NCI-H345 (cell line): ENCODE results near the gene ATXN1.
"Not testable (repeated sequence)": the region's sequence is repeated elsewhere in the genome, so short reads cannot be mapped to it uniquely, and the experiment has no call there.

Experiments
- DNase-seq: peaks from one replicate; lab custom pipeline; 2025; lab: John Stamatoyannopoulos, UW

Gene ATXN1

GRCh38 chr6:16386057-16386456 lies 375.2 kb downstream of the ATXN1 start:
- DNase-seq, result no peak

- DNase-seq, result no peak
These were observed 377.6 kb downstream of the ATXN1 start for GRCh38 chr6:16383607-16384206.

GRCh38 chr6:16381968-16382367 lies 379.3 kb downstream of the ATXN1 start:
- not testable (repeated sequence) for DNase-seq

- no peak for DNase-seq
These were observed 380.9 kb downstream of the ATXN1 start for GRCh38 chr6:16380220-16380809.

- not testable (repeated sequence) for DNase-seq
These were observed 382.9 kb downstream of the ATXN1 start for GRCh38 chr6:16378360-16378759.

- no peak for DNase-seq
These were observed 383.8 kb downstream of the ATXN1 start for GRCh38 chr6:16377470-16377869.

- DNase-seq, result no peak
These were observed 385.4 kb downstream of the ATXN1 start for GRCh38 chr6:16375843-16376242.

GRCh38 chr6:16375206-16375605 lies 386.1 kb downstream of the ATXN1 start:
- DNase-seq, result no peak

GRCh38 chr6:16374461-16375200 lies 386.6 kb downstream of the ATXN1 start:
- DNase-seq, result no peak

GRCh38 chr6:16374016-16374415 lies 387.2 kb downstream of the ATXN1 start:
- no peak for DNase-seq

GRCh38 chr6:16372029-16372776 lies 389.1 kb downstream of the ATXN1 start:
- DNase-seq, result no peak

- DNase-seq, result no peak
These were observed 389.9 kb downstream of the ATXN1 start for GRCh38 chr6:16371401-16371800.

GRCh38 chr6:16370943-16371342 lies 390.3 kb downstream of the ATXN1 start:
- no peak for DNase-seq

GRCh38 chr6:16369989-16370388 lies 391.3 kb downstream of the ATXN1 start:
- no peak for DNase-seq

GRCh38 chr6:16369140-16369745 lies 392.0 kb downstream of the ATXN1 start:
- DNase-seq, result no peak

- no peak for DNase-seq
These were observed 393.7 kb downstream of the ATXN1 start for GRCh38 chr6:16367571-16367970.

GRCh38 chr6:16363749-16364148 lies 397.5 kb downstream of the ATXN1 start:
- DNase-seq, result no peak

GRCh38 chr6:16362819-16363589 lies 398.3 kb downstream of the ATXN1 start:
- DNase-seq, result no peak

- DNase-seq, result no peak
These were observed 399.0 kb downstream of the ATXN1 start for GRCh38 chr6:16362296-16362695.

- DNase-seq, result no peak
These were observed 399.4 kb downstream of the ATXN1 start for GRCh38 chr6:16361861-16362260.

GRCh38 chr6:16361121-16361520 lies 400.1 kb downstream of the ATXN1 start:
- no peak for DNase-seq
